NCI-H2107 (cell line): ENCODE results near the gene LONRF3.

ENCODE experiments used
- DNase-seq: peaks from one replicate; lab custom pipeline; 2025; lab: John Stamatoyannopoulos, UW

LONRF3 gene

DNA sequence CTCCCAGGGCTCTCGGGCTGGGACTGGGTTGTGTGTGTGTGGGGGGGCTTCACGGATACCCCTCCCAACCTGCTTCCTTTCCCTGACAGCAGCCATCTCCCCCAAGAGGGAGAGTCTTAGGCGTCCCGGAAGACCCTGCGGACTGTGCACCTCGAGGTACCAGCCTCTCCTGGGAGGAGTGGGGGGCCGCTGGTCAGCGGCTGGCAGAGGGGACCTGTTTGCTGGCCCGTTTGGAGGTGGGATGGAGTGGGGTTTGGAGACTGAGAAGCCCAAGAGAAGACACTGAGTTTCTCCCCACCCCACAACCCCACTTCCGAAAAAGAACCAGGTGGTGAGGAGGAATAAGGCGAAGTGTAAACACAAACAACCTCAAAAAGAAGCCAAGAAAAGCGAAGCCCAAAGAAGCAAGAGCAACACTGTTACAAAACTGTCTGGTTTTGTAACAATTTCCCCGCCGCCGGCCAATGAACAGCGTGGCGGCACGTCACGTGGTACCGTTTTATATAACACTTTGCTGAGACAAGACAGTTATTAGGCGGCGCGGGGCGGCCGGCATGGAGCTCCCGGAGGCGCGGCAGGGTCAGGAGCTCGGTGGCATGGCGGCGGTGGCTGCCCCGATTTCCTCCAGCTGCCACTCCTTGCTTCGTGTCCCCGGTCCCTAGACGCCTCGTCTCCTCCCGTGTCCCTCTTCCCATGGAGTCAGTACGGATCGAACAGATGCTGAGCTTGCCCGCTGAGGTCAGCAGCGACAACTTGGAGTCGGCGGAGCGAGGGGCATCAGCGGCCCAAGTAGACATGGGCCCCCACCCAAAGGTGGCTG is at the start of gene LONRF3:
Gene LONRF3 (plus strand): TSS at position 531 of the 820 bp plus-strand sequence. CDS start 163 bp downstream, at position 694.
- DNase-seq = no peak

DNA sequence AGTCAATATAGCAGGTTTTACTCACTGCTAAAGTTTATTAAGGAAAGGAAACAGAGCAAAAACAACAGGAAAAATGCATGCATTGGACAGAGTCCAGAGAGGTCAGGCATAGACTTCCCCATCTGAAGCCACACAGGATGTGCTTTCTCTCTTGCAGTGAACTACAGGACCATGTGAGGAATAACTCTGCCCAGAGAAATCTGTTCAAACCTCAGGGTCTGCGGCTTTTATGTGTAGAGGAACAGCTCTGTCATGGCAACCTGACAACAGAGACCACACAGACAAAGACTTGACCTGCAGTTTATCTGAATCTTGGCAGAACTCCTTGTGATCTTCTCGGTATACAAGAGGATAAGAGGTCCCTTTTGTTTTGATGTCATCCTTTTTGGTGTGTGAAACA is 46.3 kb upstream of the LONRF3 start:
- DNase-seq = no peak

DNA sequence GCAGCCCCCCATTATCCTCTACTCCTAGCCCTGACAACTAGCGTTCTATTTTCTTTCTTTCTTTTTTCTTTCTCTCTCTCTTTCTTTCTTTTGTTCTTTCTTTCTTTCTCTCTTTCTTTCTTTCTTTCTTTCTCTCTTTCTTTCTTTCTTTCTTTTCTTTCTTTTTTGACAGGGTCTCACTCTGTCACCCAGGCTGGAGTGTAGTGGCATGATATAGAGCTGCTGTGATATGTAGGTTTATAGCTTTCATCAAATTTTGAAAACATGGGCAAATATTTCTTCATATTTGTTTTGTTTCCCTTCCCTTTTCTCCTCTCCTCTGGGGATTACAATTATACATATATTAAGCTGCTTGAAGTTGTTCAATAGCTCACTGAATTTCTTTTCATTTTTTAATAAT is 39.1 kb upstream of the LONRF3 start:
- no peak for DNase-seq

DNA sequence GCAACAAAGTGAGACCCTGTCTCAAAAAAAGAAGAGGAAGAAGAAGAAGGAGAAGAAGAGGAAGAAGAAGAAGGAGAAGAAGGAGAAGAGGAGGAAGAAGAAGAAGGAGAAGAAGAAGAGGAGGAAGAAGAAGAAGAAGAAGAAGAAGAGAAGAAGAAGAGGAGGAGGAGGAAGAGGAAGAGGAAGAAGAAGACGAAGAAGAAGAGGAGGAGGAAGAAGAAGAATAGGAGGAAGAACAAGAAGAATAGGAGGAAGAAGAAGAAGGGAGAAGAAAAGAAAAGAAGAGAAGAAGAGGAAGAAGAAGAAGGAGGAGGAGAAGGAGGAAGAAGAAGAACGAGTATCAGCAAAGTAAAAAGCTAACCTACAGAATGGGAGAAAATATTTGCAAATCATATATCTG is 33.3 kb upstream of the LONRF3 start:
- no peak for DNase-seq

DNA sequence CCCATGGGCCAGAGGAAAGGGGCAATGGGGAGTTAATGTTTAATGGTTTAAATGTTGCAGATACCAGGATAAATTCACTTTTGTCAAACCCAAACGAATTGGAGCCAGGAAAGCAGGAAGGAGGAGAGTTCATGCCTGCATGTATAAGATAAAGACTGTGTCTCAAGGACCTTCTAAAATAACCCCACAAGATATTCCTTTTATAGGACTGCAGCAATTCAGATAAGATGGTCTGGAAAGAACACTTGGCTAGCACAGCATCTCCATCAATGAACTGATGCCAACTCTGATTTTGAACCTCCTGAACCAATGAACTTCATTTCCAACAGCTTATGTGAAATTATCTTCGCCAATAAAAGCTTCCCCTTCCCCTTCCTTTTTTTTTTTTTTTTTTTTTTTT is 31.3 kb upstream of the LONRF3 start:
- no peak for DNase-seq

DNA sequence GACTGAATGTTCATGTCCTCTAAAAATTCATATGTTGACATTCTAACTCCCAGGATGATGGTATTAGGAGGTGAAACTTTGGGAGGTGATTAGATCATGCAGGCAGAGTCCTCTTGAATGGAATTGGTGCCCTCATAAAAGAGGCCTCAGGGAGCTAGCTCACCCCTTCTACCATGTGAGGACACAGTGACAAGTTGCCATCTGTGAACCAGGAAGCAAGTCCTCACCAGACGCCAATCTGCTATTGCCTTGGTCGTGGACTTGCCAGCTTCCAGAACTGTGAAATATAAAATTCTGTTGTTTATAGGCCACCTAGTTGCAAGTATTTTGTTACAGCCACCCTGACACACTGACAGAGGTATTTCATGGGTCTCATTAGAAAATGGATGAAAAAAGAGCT is 28.5 kb upstream of the LONRF3 start:
- DNase-seq = no peak

DNA sequence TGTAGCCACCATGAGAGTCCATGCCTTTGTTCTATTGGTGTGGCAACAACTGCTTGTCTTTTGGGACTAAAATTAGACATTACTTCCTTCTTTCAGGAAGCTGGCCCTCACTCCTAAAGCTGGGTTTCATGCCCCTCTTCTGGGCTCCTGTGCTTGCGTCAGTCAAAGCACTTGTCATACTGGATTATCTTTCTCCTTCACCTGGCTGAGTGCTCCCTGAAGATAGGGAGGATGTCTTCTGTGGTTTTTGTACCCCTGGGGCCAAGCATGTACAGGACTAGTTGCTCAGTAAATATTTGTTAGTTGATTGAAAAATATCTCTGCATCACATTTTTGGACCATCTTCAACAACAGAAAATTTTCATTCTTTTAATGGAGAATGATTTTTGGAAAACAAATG is 26.1 kb upstream of the LONRF3 start:
- DNase-seq = no peak

DNA sequence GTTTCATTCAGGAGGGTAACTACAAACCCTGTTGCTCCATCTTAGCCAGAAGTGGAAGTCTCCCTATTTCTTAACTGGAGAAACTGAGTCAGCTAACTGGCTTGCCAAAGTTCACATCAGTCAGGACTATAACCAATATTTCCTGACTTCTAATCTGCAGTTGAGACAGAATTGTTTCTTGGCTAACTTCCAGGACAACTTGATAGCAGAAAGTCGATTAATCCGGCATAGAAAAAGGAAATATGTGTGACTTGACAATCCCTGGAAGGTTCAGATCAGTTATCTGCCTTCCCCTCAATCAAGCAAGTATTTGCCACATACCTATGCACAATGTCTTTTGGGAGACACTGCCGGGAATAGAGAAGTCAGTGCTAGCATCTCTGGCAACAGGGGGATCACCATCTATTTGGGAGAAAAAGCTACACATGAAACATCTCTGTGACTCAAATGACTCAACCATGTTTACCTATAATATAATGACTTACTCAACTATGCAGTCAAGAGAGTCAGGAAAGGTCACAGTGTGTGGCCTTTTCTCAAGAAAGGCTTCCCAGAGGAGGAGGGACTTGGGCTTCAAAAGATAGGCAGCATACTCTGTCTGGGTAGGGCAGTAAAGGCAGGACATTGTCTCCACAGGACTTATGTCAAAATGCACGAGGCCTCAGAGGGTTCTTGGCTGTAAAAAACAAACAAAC is 12.4 kb upstream of the LONRF3 start:
- DNase-seq = no peak

DNA sequence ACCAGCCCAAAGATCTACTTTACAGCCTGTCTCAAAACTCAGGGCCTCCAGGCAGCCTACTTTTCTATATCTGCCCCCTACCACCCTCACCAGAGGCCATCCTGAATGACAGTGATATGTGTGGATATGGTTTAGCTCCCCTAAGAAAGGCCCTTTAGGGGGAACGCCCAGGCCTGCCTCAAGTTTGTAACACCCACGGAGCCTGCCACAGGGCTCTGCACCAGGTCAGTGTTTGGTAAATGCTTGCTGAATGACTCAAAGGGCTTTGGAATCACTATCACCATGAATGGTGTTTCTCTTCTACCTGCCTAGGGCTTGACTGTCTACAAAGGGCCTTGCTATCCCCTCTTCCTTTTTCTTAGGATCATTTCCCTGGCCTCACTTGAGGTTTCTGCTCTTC is 11.3 kb upstream of the LONRF3 start:
- no peak for DNase-seq

DNA sequence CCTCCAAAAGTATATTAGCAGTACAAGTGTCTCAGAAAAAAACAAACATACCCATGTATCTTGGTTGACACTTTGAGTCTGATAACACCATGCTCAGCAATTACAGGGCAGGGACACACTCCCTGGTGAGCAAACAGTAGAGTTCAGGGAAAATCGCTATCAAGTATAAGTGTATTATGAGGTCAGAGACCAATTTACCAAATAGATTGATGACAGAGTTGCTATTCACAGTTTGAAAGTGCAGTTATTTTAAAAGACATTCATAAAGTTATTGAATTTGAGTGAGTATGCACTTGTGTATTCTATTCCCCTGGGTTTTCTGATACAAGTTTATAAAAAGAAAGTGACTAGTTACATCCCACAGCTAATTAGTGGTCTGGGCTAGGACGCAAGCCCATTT is 10.2 kb upstream of the LONRF3 start:
- DNase-seq = no peak

DNA sequence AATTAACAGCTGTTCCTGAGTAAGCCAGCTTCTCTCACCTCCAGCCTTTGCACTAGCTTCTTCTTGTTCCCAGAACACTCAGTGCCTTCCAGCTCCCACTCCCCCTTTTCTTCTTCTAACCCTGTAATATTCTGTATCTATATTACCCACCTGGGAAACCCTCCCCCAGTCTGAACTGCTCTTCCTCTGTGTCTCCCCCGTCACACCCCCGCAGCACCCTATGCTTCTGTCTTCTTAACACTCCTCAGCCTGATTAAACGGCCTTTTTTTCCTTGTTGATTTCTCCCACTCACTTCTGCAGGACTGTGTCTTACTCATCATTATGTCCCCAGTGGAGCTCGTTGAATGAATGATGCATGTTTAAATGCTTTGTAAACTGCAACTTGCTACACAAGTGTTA is 9.0 kb upstream of the LONRF3 start:
- no peak for DNase-seq

DNA sequence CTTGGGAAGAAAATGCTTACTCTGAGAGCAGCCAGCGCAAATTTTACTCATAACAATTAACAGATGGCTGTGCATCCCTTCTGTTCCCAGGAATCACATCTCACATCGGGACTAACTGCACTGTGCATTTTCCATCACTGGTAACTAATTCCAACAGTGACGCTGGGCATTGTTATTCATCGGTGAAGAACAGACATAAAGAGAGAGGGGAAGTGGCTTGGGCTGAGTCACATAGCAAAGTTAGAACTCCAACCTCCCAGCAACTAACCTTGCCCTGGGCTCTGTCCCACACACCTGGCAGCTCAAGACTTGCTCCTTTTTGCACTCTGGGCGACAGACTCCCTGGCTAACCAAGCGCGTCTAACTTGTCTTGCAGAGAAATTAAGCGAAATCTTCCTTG is 6.4 kb upstream of the LONRF3 start:
- DNase-seq = no peak

DNA sequence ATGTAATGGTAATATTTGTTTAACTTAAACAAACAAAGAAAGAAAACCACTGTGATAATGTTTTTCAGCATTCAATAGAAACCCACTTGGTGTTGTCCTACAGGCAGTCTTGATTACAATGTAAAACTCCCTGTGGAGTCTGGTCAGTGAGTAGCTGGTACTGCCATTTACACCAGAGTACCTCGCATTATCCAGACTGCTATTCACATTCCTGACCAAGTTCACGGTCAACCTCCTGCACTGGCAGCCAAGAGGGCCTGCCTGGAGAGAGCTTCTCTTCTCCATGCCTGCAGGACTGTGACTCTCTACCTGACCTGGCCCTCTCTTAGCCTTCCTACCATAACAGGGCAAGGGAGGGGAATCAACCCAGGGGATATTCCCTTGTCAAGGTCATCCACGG is 2.9 kb upstream of the LONRF3 start:
- DNase-seq = no peak

DNA sequence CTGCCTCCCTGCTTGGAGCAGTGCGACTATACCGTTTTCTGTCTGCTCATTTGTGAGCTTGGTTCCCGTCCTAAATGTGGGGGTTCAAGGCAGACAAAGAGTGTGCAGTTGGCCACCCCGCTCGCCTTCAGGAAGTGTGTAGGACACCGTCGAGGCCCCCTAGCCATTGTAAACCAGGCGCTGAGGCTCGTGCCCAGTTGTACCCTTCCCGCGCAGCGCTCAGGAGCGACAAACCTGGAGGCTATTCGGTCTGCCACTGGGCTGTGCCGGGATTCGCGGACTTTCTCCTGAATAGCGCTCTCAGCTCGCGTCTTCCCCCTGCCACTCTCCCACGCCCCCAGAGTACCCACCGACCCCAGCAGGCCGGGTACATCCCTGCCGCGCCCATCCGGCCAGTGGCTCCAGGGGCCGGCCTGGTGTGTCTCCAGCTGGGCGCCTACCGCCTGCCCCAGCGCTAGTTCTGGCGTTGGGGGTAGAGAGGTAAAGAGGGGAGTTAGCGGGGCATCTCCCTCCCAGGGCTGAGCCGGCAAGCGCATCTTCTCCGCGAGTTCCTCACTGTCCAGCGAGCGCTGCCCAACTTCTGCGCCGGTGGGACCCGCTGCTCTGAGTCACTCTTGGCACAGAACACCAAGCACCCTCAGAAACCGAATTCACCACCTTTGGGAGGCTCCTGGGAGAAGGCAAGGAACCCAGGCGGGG is 880 bp upstream of the LONRF3 start:
- DNase-seq = no peak

DNA sequence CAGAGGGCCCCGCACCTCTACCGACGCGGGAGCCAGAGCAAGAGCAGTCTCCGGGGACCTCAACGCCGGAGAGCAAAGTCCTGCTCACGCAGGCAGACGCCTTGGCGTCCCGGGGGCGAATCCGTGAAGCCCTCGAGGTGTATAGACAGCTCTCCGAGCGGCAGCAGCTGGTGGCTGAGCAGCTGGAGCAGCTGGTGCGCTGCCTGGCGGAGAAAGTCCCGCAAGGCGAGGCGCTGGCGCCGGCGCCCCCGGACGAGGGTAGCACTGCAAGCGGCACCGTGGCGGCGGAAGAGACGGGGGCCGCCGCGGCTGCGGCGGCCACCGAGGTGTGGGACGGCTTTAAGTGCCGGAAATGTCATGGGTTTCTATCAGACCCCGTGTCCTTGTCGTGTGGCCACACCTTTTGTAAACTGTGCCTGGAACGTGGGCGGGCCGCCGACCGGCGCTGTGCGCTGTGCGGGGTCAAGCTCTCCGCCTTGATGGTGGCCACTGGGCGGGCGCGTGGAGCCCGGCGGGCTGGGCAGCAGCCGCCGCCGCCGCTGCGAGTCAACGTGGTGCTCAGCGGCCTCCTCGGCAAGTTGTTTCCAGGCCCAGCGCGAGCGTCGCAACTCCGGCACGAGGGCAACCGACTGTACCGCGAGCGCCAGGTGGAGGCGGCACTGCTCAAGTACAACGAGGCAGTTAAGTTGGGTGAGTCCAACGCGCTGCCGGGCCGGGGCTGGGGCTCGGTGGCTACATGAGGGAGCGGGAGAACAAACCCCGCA is 672 bp downstream of the LONRF3 start:
- no peak for DNase-seq

DNA sequence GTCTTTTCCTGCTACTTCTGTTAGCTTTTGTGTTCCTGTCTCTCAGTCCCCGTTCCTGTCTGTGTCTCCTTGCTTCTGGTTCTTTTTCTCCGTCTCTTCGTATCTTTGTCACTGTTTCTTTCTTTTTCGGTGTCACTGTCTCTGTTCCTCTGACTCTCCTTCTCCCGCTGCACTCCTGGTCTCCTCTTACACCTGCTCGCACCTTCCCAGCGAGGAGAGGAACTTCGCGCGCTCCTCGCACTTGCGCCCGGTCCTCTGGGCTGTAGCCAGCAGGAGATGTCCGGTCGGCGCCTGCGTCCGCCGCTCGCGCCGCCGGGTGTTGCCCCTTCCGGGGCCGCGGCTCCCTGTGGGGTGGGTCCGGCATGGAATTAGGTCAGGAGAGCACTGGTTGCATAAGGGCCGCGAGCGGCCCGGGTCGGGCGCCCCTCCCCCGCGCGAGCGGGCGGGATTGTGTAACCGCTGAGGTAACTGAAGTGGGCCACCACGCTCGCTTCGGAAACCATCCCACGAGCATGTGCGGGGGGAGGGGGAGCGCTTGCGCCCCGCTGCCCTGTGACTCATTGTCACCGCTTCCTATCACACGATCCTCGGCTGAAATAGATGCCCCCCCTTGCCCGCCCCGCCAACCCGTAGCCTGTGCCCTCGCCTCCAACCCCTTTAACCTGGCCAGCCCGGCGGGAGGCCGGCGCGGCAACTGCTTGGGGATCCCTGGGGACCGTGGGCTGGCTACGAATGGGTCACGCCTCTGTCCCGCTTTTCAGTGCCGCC is 1.6 kb downstream of the LONRF3 start:
- no peak for DNase-seq

DNA sequence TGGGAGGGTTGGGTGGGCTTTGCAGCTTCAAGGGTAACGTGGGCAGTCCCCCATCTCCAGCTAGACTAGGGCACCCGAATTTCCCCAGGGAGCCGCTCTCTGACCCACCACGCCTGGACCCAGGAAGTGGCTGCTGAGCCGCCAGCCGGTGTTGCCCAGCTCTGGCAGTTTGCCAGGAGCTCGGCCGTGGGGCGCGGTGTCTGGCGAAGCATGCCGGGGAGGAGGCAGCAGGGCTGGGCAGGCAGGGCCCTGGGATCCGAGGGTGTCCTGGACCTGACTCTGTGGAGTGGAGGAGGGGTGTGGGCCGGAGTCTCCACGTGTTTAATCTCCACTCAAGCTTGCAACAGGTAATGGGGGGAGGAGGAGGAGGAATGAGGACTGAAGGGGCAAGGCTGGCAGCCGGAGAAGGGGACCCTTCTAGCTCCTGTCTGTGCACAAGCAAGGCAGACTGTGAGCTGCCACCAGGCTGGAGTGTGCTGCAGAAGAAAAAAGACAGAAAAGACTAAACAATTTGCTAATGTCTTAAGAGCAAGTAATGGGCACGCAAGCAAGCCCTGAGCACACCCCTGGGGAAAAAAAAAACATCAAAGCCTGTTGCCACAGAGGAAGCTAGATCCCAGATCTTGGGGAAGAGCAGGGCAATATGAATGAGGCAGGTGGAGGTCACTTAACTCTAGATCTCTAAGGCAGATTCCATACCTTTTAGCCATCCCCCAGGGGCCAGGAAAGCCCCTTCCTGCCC is 2.4 kb downstream of the LONRF3 start:
- DNase-seq = no peak

DNA sequence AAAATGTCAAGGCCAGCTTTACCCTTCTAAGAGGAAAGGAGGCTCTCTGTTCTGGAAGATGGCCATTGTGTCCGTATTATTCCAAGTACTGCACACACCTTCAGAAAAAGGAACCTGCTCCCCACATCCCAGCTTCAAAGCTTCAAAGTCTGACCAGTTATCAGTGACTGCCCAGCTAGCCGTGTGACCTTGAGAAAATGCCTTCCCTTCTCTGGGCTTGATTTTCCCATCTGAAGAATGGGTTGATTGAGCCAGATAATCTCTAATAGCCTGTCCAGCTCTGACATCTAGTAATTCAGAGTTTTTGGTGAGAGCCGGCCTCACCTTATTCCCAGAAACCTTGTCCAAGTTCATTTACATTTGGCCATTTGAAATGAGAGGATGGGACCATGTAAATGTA is 3.0 kb downstream of the LONRF3 start:
- DNase-seq = no peak

DNA sequence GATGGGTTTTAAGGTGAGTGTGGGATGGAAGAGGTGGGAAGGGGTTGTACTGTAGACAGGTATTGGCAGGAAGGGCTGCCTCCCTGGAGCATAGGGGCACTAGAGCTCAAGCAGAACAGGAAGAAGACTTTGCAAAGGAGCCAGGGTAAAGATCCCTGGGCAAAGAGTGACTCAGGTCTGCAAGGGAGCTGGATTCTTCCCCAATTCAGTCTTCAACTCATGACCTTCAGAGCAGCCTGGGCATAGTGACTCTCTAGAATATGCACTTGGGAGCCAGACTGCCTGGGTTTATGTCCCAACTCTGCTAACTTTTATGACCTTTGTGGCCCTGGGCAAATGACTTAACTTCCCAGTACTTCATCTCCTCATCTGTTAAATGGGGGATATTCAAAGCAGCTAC is 4.0 kb downstream of the LONRF3 start:
- DNase-seq = no peak

DNA sequence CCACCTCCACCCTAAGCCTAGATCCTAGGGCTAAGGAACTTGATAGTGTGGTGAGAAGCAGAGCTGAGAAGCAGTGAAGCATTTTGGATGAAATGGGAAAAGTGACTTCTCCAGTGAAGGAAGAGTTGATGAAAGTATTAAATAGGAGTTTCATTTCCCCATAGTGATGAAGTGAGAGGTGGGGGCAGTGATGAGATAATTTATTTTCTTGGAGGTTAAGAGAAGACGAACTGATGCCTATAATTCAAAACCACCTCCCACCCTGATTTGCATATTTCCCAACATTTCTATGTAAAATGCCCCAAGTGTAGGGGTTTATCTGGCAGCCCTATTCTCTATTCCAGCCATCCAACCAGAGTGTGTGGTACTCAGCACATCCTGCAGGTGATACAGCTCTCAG is 6.3 kb downstream of the LONRF3 start:
- DNase-seq = no peak

DNA sequence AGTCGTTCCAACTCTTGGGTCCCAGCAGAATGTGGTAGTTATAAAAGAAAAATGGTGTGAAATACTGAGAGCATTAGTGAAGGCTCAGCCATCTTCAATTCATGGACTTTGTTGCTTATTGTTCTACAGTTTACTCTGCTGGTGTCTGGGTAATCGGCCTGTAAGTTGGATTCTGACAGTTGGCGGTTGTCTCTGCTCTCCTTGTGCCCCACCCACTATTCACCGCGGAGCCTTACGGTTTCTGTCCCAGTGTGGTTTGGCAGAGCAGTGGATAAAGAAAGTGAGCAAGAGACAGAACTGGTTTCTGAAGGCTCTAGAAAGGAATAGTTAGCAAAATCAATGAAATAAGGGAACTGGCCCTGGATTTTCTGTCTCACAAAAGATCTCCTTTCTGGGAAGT is 9.1 kb downstream of the LONRF3 start:
- no peak for DNase-seq
